Aorta (tissue), 5 donors: ENCODE data around the gene FAM8A1. TPM values are rescaled to one million over a fixed set of nuclear protein-coding genes. Genes with fewer than 3 reads are reported as not detected.
A peak's percentile ranks its signal among the peaks of the same experiment; 100 is the strongest.

Experiments
- ATAC-seq: fragments of 200-7000 bp; cut with Tn5 transposase; one replicate; pipeline ENCODE4 v1.9.1; 2022; ENCODE audit warnings: moderate library complexity; ENCODE audit not compliant: low FRiP score
- DNase-seq, 2 donors: peaks; one replicate each; pipeline ENCODE4 v3.0.0-alpha.2; 2020
- H3K27ac ChIP-seq, 2 donors: one replicate each; pipeline ENCODE4 v1.5.1; 2013; ENCODE audit warnings: low read length in 2 of 2, mild to moderate bottlenecking in 2 of 2, moderate library complexity in 2 of 2, control low read depth in 1 of 2, inconsistent platforms in 1 of 2, low read depth in 1 of 2
- H3K27me3 ChIP-seq, 2 donors: one replicate each; pipeline ENCODE4 v1.6.1; 2013; ENCODE audit warnings: control low read depth in 1 of 2, low read length in 1 of 2, mild to moderate bottlenecking in 1 of 2, moderate library complexity in 1 of 2; ENCODE audit not compliant: insufficient read depth in 2 of 2, control insufficient read depth in 1 of 2
- H3K36me3 ChIP-seq, 2 donors: one replicate each; pipeline ENCODE4 v1.6.1; 2013; ENCODE audit warnings: control low read depth in 1 of 2, low read length in 1 of 2, mild to moderate bottlenecking in 1 of 2; ENCODE audit not compliant: insufficient read depth in 2 of 2, control insufficient read depth in 1 of 2
- H3K4me1 ChIP-seq, 2 donors: one replicate each; pipeline ENCODE4 v1.6.1; 2013; ENCODE audit warnings: low read length in 2 of 2, control low read depth in 1 of 2, mild to moderate bottlenecking in 1 of 2, moderate library complexity in 1 of 2; ENCODE audit not compliant: insufficient read depth in 2 of 2, control insufficient read depth in 1 of 2
- H3K4me3 ChIP-seq, 2 donors: one replicate each; pipeline ENCODE4 v1.5.1; 2013; ENCODE audit warnings: low read length in 2 of 2, control low read depth in 1 of 2, mild to moderate bottlenecking in 1 of 2
- H3K9me3 ChIP-seq: one replicate; pipeline ENCODE4 v1.6.1; 2013; ENCODE audit warnings: mild to moderate bottlenecking, low read length; ENCODE audit not compliant: control insufficient read depth
- WGBS, 2 donors: extraction: QIAGEN DNeasy Blood & Tissue Kit; methylation state at CpG; one replicate each; pipeline ENCODE4 v1.1.7; 2013; 5-methylcytosine and 5-hydroxymethylcytosine counted together
- intact Hi-C, 2 donors: fragments of 100-400 bp; cut with DNase I; formaldehyde crosslinking; loops; one replicate each; pipeline versions ENCODE4 v1.14.2 to v1.15.0; 2022
- polyA plus RNA-seq, 2 donors: library from polyadenylated mRNA; stranded (reverse); fragments of 200-250 nt; gene quantifications; one replicate each; pipeline ENCODE4 v1.2.3, GENCODE V29; 2013
- total RNA-seq, 2 donors: library from RNA; stranded (reverse); fragmentation: NEBNext Ultra II Directional; extraction: Animal tissue kit (Norgen Biotek cat#: 25700); gene quantifications; one replicate each; pipeline ENCODE4 v1.2.1, GENCODE V29; 2021
- donor health status: healthy with polysubstance abuse.
- donor health status: Bipolar disorder and iron deficiency.
- donor health status: DM: no; HTN: no; CAD: no.
- donor health status: DM: no; HTN: no; CAD: no.
- donor health status: DM: yes; HTN: yes; CAD: no.

FAM8A1 gene
- total and polyA plus RNA-seq, 4 donors, result 12.3 to 29.1 (median 27.2) TPM

- Histone ChIP-seq H3K9me3 (no peaks in the 10 kb centered on the region), H3K36me3 (peaks cover 4% of the 10 kb centered on the region in 2 donors), H3K4me3 (no peak overlapping the region), H3K27ac (peak overlapping the region in 1 of 2 donors; percentile 27), H3K27me3 (no peaks in the 10 kb centered on the region), H3K4me1 (peaks cover 3 to 9% of the 10 kb centered on the region in 2 donors)
- DNase-seq (no peak), ATAC-seq (no peak)
- intact Hi-C loops, result no loop called here
- WGBS, 2 donors, result 79 to 86% methylated on average over 2 of the region's 2 CpGs
Measured at GRCh38 chr6:17633465-17634188, 33.5 kb downstream of the FAM8A1 start.

- no peak for DNase-seq
- 95 to 99% methylated on average over 4 of the region's 4 CpGs for WGBS, 2 donors
- ATAC-seq, result no peak
Measured at GRCh38 chr6:17635568-17635967, 35.5 kb downstream of the FAM8A1 start.

GRCh38 chr6:17638212-17638715 is 38.2 kb downstream of the FAM8A1 start:
- Histone ChIP-seq H3K36me3 (peaks cover 4% of the 10 kb centered on the region in 2 donors), H3K4me1 (peaks cover 3 to 6% of the 10 kb centered on the region in 2 donors), H3K9me3 (no peaks in the 10 kb centered on the region), H3K4me3 (peak overlapping the region in 1 of 2 donors; percentile 18), H3K27me3 (no peaks in the 10 kb centered on the region), H3K27ac (peak overlapping the region in 1 of 2 donors; percentile 12)
- ATAC-seq, result no peak
- intact Hi-C loops, result no loop called here
- WGBS, 2 donors, result 3% methylated on average over 2 of the region's 2 CpGs
- no peak for DNase-seq

More at GRCh38 chr6:17635568-17635967, 35.5 kb downstream of the FAM8A1 start:
- Histone ChIP-seq H3K36me3 (peaks cover 4% of the 10 kb centered on the region in 2 donors), H3K4me1 (peaks cover 3 to 9% of the 10 kb centered on the region in 2 donors), H3K4me3 (no peak overlapping the region), H3K9me3 (no peaks in the 10 kb centered on the region), H3K27me3 (no peaks in the 10 kb centered on the region), H3K27ac (no peak overlapping the region)
- intact Hi-C loops, result no loop called here

- no peak for DNase-seq
- no peak for ATAC-seq
- peak overlapping the region in 1 of 2 donors; percentile 17 for H3K27ac ChIP-seq
- H3K36me3 ChIP-seq, result peaks cover 4% of the 10 kb centered on the region in 2 donors
- H3K9me3 ChIP-seq, result no peaks in the 10 kb centered on the region
- intact Hi-C loops, result no loop called here
- H3K27me3 ChIP-seq, result no peaks in the 10 kb centered on the region
- peaks cover 0 to 2% of the 10 kb centered on the region in 2 donors for H3K4me1 ChIP-seq
- no peak overlapping the region for H3K4me3 ChIP-seq
- WGBS, 2 donors, result 91 to 92% methylated on average over 3 of the region's 3 CpGs
Measured at GRCh38 chr6:17640477-17640917, 40.4 kb downstream of the FAM8A1 start.

- no peak overlapping the region for H3K27ac ChIP-seq
- H3K4me1 ChIP-seq, result peaks cover 0 to 1% of the 10 kb centered on the region in 2 donors
- no peaks in the 10 kb centered on the region for H3K27me3 ChIP-seq
- intact Hi-C loops, result no loop called here
- H3K36me3 ChIP-seq, result peaks cover 0 to 2% of the 10 kb centered on the region in 2 donors
- 95 to 99% methylated on average over 3 of the region's 3 CpGs for WGBS, 2 donors
- H3K9me3 ChIP-seq, result no peaks in the 10 kb centered on the region
- no peak for ATAC-seq
- H3K4me3 ChIP-seq, result no peak overlapping the region
- no peak for DNase-seq
Measured at GRCh38 chr6:17648745-17649144, 48.6 kb downstream of the FAM8A1 start.

GRCh38 chr6:17650656-17651309 is 50.7 kb downstream of the FAM8A1 start:
- no peaks in the 10 kb centered on the region for H3K36me3 ChIP-seq
- H3K27me3 ChIP-seq, result no peaks in the 10 kb centered on the region
- H3K27ac ChIP-seq, result no peak overlapping the region
- H3K9me3 ChIP-seq, result no peaks in the 10 kb centered on the region
- intact Hi-C loops, result no loop called here
- DNase-seq (no peak), ATAC-seq (no peak)
- no peak overlapping the region for H3K4me3 ChIP-seq
- H3K4me1 ChIP-seq, result peaks cover 0 to 1% of the 10 kb centered on the region in 2 donors
- 88% methylated on average over 3 of the region's 3 CpGs for WGBS, 2 donors

GRCh38 chr6:17653198-17653882 is 53.2 kb downstream of the FAM8A1 start:
- H3K4me1 ChIP-seq, result peaks cover 3% of the 10 kb centered on the region in 2 donors
- 77 to 79% methylated on average over 5 of the region's 5 CpGs for WGBS, 2 donors
- intact Hi-C loops, result no loop called here
- no peak overlapping the region for H3K27ac ChIP-seq
- no peak for DNase-seq
- H3K27me3 ChIP-seq, result no peaks in the 10 kb centered on the region
- H3K9me3 ChIP-seq, result no peaks in the 10 kb centered on the region
- H3K4me3 ChIP-seq, result no peak overlapping the region
- H3K36me3 ChIP-seq, result no peaks in the 10 kb centered on the region
- no peak for ATAC-seq

- intact Hi-C loops, result no loop called here
- WGBS, 2 donors, result 95 to 96% methylated on average over 1 of the region's 1 CpG
Measured at GRCh38 chr6:17656092-17656491, 56.0 kb downstream of the FAM8A1 start.

More at GRCh38 chr6:17656092-17656491, 56.0 kb downstream of the FAM8A1 start:
- H3K36me3 ChIP-seq, result peaks cover 0 to 2% of the 10 kb centered on the region in 2 donors
- no peaks in the 10 kb centered on the region for H3K27me3 ChIP-seq
- H3K9me3 ChIP-seq, result no peaks in the 10 kb centered on the region
- H3K4me3 ChIP-seq, result no peak overlapping the region
- no peak overlapping the region for H3K27ac ChIP-seq
- no peak for DNase-seq
- no peak for ATAC-seq
- H3K4me1 ChIP-seq, result peaks cover 2 to 3% of the 10 kb centered on the region in 2 donors
